Thoracic aorta (tissue), 2 donors: Measurements from ENCODE around the gene FAM221B. TPM values are rescaled to one million over a fixed set of nuclear protein-coding genes. Genes with fewer than 3 reads are reported as not detected.

ENCODE experiments used
- ATAC-seq: fragments of 150-250 bp; one replicate; pipeline ENCODE4 v1.8.0; 2017; ENCODE audit warnings: low read depth; ENCODE audit not compliant: insufficient number of reproducible peaks, low FRiP score
- DNase-seq: peaks from one replicate; pipeline ENCODE4 v3.0.0-alpha.2; 2020; ENCODE audit warnings: low spot score
- H3K27ac ChIP-seq, 2 donors: fragments of 200-600 bp; sonication (generic); 1 replicate in 1 of 2; 2 replicates in 1 of 2; pipeline ENCODE4 v1.5.1; 2016; ENCODE audit warnings: mild to moderate bottlenecking in 2 of 2, moderate library complexity in 2 of 2
- H3K27me3 ChIP-seq: fragments of 200-600 bp; sonication (generic); replicated peaks from 2 replicates; pipeline ENCODE4 v1.6.0; 2016; ENCODE audit warnings: mild to moderate bottlenecking; ENCODE audit not compliant: insufficient read depth
- H3K36me3 ChIP-seq: fragments of 200-600 bp; sonication (generic); one replicate; pipeline ENCODE4 v1.5.1; 2016
- H3K4me1 ChIP-seq, 2 donors: fragments of 200-600 bp; sonication (generic); 1 replicate in 1 of 2; 2 replicates in 1 of 2; pipeline versions ENCODE4 v1.5.1 to v1.6.0; 2016; ENCODE audit warnings: low read depth in 2 of 2, mild to moderate bottlenecking in 1 of 2; ENCODE audit not compliant: control insufficient read depth in 1 of 2
- H3K4me3 ChIP-seq: fragments of 200-600 bp; sonication (generic); 2 replicates; pipeline ENCODE4 v1.5.1; 2016; ENCODE audit warnings: mild to moderate bottlenecking
- H3K9me3 ChIP-seq: fragments of 200-600 bp; sonication (generic); 2 replicates; pipeline ENCODE4 v1.5.1; 2016
- CTCF ChIP-seq: fragments of 200-600 bp; sonication (generic); IDR thresholded peaks from one replicate; pipeline ENCODE4 v1.5.1; 2019; ENCODE audit warnings: antibody characterized with exemption
- total RNA-seq, 2 donors: library from RNA; depleted of rRNA; stranded (reverse); fragments of >200 nt; gene quantifications; one replicate each; pipeline versions ENCODE4 v1.1.0 to v1.2.3, GENCODE V29; 2016

The FAM221B gene
- total RNA-seq, 2 donors from 2014 or later: not detected

GRCh38 chr9:35835766-35836165, 7.2 kb upstream of the FAM221B start:
- ATAC-seq: no peak
- H3K36me3 ChIP-seq: no peaks in the 10 kb centered on the region
- TF ChIP-seq CTCF: no peak
- no peaks in the 10 kb centered on the region for H3K27me3 ChIP-seq
- no peaks in the 10 kb centered on the region for H3K9me3 ChIP-seq
- no peak for DNase-seq
- H3K4me3 ChIP-seq: no peak overlapping the region
- peaks cover 4 to 36% of the 10 kb centered on the region in 2 donors for H3K4me1 ChIP-seq
- no peak overlapping the region for H3K27ac ChIP-seq

GRCh38 chr9:35835216-35835632, 6.7 kb upstream of the FAM221B start:
- Histone ChIP-seq H3K9me3 (no peaks in the 10 kb centered on the region), H3K4me1 (peaks cover 10 to 41% of the 10 kb centered on the region in 2 donors), H3K27me3 (no peaks in the 10 kb centered on the region), H3K4me3 (no peak overlapping the region), H3K36me3 (no peaks in the 10 kb centered on the region), H3K27ac (no peak overlapping the region)
- TF ChIP-seq CTCF: no peak
- DNase-seq (no peak), ATAC-seq (no peak)

GRCh38 chr9:35834260-35835215, 6.0 kb upstream of the FAM221B start:
- peaks cover 15 to 48% of the 10 kb centered on the region in 2 donors for H3K4me1 ChIP-seq
- no peak for TF ChIP-seq CTCF
- H3K36me3 ChIP-seq: no peaks in the 10 kb centered on the region
- ATAC-seq (no peak), DNase-seq (no peak)
- no peak overlapping the region for H3K27ac ChIP-seq
- no peak overlapping the region for H3K4me3 ChIP-seq
- H3K9me3 ChIP-seq: no peaks in the 10 kb centered on the region
- no peaks in the 10 kb centered on the region for H3K27me3 ChIP-seq

GRCh38 chr9:35832814-35833213, 4.3 kb upstream of the FAM221B start:
- TF ChIP-seq CTCF: no peak
- DNase-seq: no peak

GRCh38 chr9:35831040-35831439, 2.5 kb upstream of the FAM221B start:
- TF ChIP-seq CTCF: no peak
- Histone ChIP-seq H3K27me3 (no peaks in the 10 kb centered on the region), H3K36me3 (no peaks in the 10 kb centered on the region), H3K4me1 (peaks cover 15 to 68% of the 10 kb centered on the region in 2 donors), H3K4me3 (no peak overlapping the region), H3K9me3 (no peaks in the 10 kb centered on the region), H3K27ac (no peak overlapping the region)
- DNase-seq (no peak), ATAC-seq (no peak)

More at GRCh38 chr9:35832814-35833213, 4.3 kb upstream of the FAM221B start:
- Histone ChIP-seq H3K4me3 (no peak overlapping the region), H3K36me3 (no peaks in the 10 kb centered on the region), H3K9me3 (no peaks in the 10 kb centered on the region), H3K27ac (no peak overlapping the region), H3K27me3 (no peaks in the 10 kb centered on the region), H3K4me1 (peaks cover 15 to 57% of the 10 kb centered on the region in 2 donors)
- ATAC-seq: no peak
